GM18526 (cell line): ENCODE results near the gene EGLN1.

Experiments used
- POLR2A ChIP-seq: IDR thresholded peaks from 3 replicates; pipeline ENCODE4 v1.6.1; 2011; ENCODE audit not compliant: insufficient read length; ENCODE audit errors: extremely low read depth

The EGLN1 gene

DNA sequence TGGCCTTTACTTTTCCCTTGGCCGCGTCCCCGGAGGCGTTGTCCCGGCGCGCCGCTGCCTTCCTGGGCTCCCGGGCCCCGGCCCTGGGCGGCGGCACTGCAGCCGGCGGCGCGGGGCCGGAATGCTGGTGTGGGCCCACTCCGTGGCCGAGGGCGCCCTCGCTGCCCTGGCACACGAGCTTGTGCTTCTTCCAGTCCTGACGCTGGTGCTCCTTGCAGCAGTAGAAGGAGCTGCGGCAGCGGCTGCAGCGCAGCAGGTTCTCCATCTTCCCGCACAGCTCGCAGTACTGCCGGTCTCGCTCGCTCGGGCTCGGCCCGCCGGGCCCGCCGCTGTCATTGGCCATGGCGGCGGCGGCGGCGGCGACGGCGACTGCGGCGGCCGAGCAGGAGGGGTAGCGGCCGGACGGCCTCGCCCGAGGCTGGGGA is 529 bp downstream of the EGLN1 start:
- TF ChIP-seq POLR2A: no peak

- no peak for TF ChIP-seq POLR2A
Observed at GRCh38 chr1:231420959-231421545, 1.0 kb downstream of the EGLN1 start.

GRCh38 chr1:231420299-231420958 is 1.7 kb downstream of the EGLN1 start:
- TF ChIP-seq POLR2A: no peak

DNA sequence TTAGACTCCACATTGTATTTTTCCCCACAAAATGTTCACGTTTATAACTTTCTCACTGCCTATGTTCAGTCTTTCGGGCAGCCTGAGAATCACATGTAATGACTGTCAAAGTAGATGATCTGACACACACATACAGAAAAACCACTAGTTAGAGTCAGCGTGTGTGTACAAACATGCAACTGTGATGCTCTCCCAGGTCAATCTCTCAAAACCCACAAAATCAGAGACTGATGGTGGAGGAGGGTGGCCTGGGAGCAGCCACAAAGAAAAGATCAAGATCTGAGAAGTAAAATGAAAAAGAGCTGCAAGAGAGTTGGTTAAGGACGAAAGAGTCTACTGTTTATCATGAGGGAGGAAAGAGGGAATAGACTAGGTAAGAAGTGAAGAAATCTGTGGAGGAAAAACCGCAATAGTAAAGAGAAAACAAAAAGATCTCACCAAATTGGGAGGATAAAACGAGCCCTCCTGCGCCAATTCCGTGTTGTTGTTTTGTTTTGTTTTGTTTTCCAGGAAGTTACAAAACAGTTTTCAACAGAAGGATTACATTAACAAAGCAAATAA is 2.3 kb downstream of the EGLN1 start:
- no peak for TF ChIP-seq POLR2A

GRCh38 chr1:231419147-231419546 is 2.9 kb downstream of the EGLN1 start:
- TF ChIP-seq POLR2A: no peak

DNA sequence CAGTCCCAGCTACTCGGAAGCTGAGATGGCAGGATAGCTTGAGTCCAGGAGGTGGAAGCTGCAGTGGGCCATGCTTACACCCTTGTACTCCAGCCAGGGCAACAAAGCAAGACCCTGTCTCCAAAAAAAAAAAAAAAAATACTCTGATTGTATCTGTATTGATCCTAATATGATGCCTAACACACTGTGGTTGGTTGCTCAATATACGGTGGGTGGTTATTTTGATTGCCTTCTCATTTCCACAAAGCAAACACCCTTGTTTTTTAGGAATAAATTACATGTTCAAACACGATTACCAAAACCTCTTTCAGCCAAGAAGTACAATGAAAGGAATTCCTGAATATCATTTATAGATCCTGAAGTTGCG is 3.4 kb downstream of the EGLN1 start:
- no peak for TF ChIP-seq POLR2A

DNA sequence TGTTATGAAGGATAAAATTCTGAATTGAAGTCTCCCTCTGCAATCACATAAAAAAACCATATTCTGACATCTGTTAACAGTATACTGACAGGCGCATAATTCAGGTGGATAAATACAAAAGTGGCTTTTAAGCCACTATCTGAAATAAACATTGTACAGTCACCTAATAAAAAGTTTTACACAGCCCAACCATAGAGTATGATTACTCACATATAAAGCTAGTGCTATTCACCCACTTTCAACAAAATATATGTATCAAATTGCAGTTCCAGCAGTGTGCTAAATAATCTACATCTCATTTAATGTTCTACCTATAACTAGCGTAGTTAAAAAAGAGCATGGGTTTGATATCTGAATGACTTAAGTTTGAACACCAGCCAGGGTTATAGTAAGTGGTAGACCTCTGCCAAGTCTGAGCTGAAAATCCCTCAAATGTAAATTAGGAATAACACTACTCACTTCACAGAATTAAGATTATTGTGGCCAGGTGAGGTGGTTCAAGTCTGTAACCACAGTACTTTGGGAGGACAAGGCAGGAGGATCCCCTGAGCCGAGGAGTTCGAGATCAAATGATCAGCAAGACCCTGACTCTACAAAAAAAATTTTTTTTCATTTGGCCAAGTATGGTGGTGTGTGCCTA is 3.9 kb downstream of the EGLN1 start:
- no peak for TF ChIP-seq POLR2A

- TF ChIP-seq POLR2A: no peak
Observed at GRCh38 chr1:231417513-231417912, 4.6 kb downstream of the EGLN1 start.

GRCh38 chr1:231416901-231417300 is 5.2 kb downstream of the EGLN1 start:
- TF ChIP-seq POLR2A: no peak

DNA sequence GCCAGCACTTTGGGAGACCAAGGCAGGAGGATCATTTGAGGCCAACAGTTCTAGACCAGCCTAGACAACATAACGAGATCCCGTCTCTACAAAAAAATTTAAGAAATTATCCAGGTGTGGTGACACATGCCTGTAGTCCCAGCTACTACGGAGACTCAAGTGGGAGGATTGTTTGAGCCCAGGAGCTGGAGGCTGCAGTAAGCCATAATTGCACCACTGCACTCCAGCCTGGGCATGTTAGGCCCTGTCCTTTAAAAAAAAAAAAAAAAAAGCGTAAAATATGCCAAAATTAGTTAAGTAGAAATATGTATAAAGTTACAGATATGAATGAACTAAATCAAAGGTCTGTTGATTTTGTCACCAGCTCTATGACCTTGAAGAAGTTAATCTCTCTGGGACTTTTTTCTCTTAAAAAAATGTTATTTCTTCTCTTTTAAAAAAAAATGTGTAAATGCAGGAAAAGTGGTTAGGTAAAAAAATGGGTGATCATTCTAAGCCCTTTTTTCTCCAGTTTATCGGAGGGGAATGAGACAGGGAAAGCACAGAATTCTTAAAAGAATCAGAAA is 7.0 kb downstream of the EGLN1 start:
- no peak for TF ChIP-seq POLR2A

- no peak for TF ChIP-seq POLR2A
Observed at GRCh38 chr1:231414260-231415016, 7.6 kb downstream of the EGLN1 start.

DNA sequence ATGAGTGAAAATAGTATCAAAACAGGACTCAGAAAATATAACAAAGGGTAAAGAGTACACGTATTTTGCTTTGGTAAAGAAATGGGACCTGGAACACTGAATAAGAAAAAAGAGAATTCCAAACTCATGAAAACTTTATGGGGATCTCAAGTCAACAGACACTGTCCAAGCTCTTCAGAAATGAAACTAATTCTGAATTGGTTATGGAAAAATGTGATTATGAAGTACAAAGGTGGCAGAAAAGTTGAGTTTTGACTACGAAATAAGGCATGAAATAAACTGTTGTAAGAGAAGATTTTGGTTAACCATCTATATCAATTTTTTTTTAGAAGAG is 8.4 kb downstream of the EGLN1 start:
- no peak for TF ChIP-seq POLR2A

- no peak for TF ChIP-seq POLR2A
Observed at GRCh38 chr1:231411036-231411531, 11.0 kb downstream of the EGLN1 start.

GRCh38 chr1:231410036-231410612 is 12.0 kb downstream of the EGLN1 start:
- TF ChIP-seq POLR2A: no peak
